ENCODE results near the gene NTRK2.

The NTRK2 gene

DNA sequence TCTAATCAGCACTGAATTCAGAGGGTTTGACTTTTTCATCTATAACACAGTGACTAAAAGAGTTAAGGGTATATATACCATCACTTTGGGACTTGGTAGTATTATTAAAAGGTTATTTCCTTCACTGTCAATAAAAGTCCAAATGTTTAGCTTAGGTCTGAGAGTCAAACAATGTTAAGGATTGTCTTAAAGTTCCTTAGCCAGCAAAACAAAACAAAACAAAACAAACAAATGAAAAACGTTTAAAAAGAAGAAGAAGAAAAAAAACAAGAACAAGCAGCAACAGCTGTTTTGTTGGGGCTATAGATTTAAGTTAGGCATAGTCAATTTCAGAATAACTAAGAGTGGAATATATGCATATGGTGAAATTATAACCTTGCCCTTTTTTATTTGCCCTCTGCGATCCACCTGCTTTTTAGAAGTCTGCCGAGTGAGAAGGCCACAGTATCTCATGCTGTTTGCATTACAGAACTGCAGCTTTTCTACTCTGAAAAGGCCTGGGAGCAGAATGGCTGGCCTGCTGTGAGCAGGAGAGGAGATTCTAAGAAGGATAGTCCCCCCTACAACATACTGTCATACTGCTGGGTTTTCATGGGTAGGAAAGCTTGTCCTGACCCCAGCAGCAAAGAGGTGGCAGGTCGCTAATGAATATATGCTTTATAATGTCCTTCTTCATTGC, 141.7 kb downstream of the NTRK2 start:
- no peak for TF ChIP-seq CTCF (IDR thresholded peaks at IDR 0.05; ENCODE audit: borderline replicate concordance, insufficient read depth, low read depth, low read length)
- no peak overlapping the region for H3K4me3 ChIP-seq (ENCODE audit: low read depth, low read length)

GRCh38 chr9:84811751-84812074, 142.2 kb downstream of the NTRK2 start:
- no peak overlapping the region for H3K4me3 ChIP-seq (ENCODE audit: low read depth, low read length)
- no peak for TF ChIP-seq CTCF (IDR thresholded peaks at IDR 0.05; ENCODE audit: borderline replicate concordance, insufficient read depth, low read depth, low read length)

- H3K4me3 ChIP-seq (ENCODE audit: low read depth, low read length) = no peak overlapping the region
- TF ChIP-seq CTCF (IDR thresholded peaks at IDR 0.05; ENCODE audit: borderline replicate concordance, insufficient read depth, low read depth, low read length) = no peak
Measured at GRCh38 chr9:84812355-84812754, 142.8 kb downstream of the NTRK2 start.

GRCh38 chr9:84812847-84813246, 143.3 kb downstream of the NTRK2 start:
- no peak overlapping the region for H3K4me3 ChIP-seq (ENCODE audit: low read depth, low read length)
- no peak for TF ChIP-seq CTCF (IDR thresholded peaks at IDR 0.05; ENCODE audit: borderline replicate concordance, insufficient read depth, low read depth, low read length)

- H3K4me3 ChIP-seq (ENCODE audit: low read depth, low read length) = no peak overlapping the region
- TF ChIP-seq CTCF (IDR thresholded peaks at IDR 0.05; ENCODE audit: borderline replicate concordance, insufficient read depth, low read depth, low read length) = no peak
Measured at GRCh38 chr9:84815554-84815953, 146.0 kb downstream of the NTRK2 start.

DNA sequence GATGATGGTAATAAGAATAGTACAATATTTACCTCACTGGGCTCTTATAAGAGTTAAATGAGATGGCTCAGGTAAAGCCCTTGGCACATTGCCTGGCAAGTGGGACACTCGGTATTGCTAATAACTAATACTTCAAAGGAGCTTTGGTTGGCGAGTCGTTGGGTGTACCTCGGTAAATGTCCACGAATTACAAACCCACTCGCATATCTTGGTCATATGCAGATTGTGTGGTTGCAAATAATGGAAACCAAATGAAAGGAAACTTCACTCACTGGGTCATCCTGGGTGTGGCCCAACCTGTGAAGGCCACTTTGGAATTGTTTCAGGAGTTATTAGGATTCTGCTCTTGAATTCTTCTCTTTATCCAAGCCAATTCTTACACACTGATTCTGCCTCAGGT, 147.5 kb downstream of the NTRK2 start:
- no peak overlapping the region for H3K4me3 ChIP-seq (ENCODE audit: low read depth, low read length)
- no peak for TF ChIP-seq CTCF (IDR thresholded peaks at IDR 0.05; ENCODE audit: borderline replicate concordance, insufficient read depth, low read depth, low read length)

GRCh38 chr9:84818791-84819190, 149.3 kb downstream of the NTRK2 start:
- no peak for TF ChIP-seq CTCF (IDR thresholded peaks at IDR 0.05; ENCODE audit: borderline replicate concordance, insufficient read depth, low read depth, low read length)
- no peak overlapping the region for H3K4me3 ChIP-seq (ENCODE audit: low read depth, low read length)

All from GM12875 (cell line).